NCI-H345 treated with DMSO at 0.1 percent for 48 hours (cell line): ENCODE results near the gene PPID.
"Not testable (repeated sequence)": the region's sequence is repeated elsewhere in the genome, so short reads cannot be mapped to it uniquely, and the experiment has no call there.

Experiments
- DNase-seq: peaks from one replicate; lab custom pipeline; 2025; ENCODE audit not compliant: unreplicated experiment; lab: John Stamatoyannopoulos, UW

PPID gene

GRCh38 chr4:158669310-158669709 is 53.9 kb downstream of the PPID start:
- DNase-seq, result no peak

GRCh38 chr4:158667651-158668198 is 55.5 kb downstream of the PPID start:
- no peak for DNase-seq

GRCh38 chr4:158666892-158667291 is 56.3 kb downstream of the PPID start:
- DNase-seq, result no peak

- no peak for DNase-seq
These were observed 58.4 kb downstream of the PPID start for GRCh38 chr4:158664806-158665205.

- DNase-seq, result not testable (repeated sequence)
These were observed 59.2 kb downstream of the PPID start for GRCh38 chr4:158663707-158664625.

- not testable (repeated sequence) for DNase-seq
These were observed 59.9 kb downstream of the PPID start for GRCh38 chr4:158663255-158663654.
